Liver (tissue), 9 donors: ENCODE data around the gene DDB1. TPM values are rescaled to one million over a fixed set of nuclear protein-coding genes. Genes with fewer than 3 reads are reported as not detected.

ENCODE experiments used
- DNase-seq: peaks from one replicate; pipeline ENCODE4 v3.0.0-alpha.2; 2017; ENCODE audit warnings: low spot score
- H3K27ac ChIP-seq, 2 donors: one replicate each; pipeline ENCODE4 v1.7.0; 2013; ENCODE audit warnings: inconsistent platforms in 2 of 2, low read length in 2 of 2, control low read depth in 1 of 2, low read depth in 1 of 2, mild to moderate bottlenecking in 1 of 2
- H3K27me3 ChIP-seq, 4 donors: one replicate each; pipeline versions ENCODE4 v1.6.1 to v1.7.0; 2013; ENCODE audit warnings: low read length in 3 of 4, inconsistent platforms in 1 of 4, mild to moderate bottlenecking in 1 of 4, moderate library complexity in 1 of 4; ENCODE audit not compliant: control insufficient read depth in 4 of 4, insufficient read depth in 4 of 4
- H3K36me3 ChIP-seq, 4 donors: one replicate each; pipeline versions ENCODE4 v1.6.1 to v1.7.0; 2013; ENCODE audit warnings: low read length in 3 of 4, mild to moderate bottlenecking in 3 of 4, low read depth in 1 of 4, moderate library complexity in 1 of 4; ENCODE audit not compliant: control insufficient read depth in 4 of 4, insufficient read depth in 3 of 4
- H3K4me1 ChIP-seq, 4 donors: one replicate each; pipeline versions ENCODE4 v1.6.1 to v1.7.0; 2013; ENCODE audit warnings: low read length in 3 of 4, mild to moderate bottlenecking in 3 of 4, moderate library complexity in 1 of 4; ENCODE audit not compliant: control insufficient read depth in 4 of 4, insufficient read depth in 4 of 4
- H3K4me3 ChIP-seq, 3 donors: one replicate each; pipeline versions ENCODE4 v1.6.1 to v1.7.0; 2013; ENCODE audit warnings: low read length in 3 of 3, control low read depth in 1 of 3, low read depth in 1 of 3, mild to moderate bottlenecking in 1 of 3
- H3K9ac ChIP-seq, 2 donors: one replicate each; pipeline ENCODE4 v1.7.0; 2013; ENCODE audit warnings: low read length in 2 of 2, mild to moderate bottlenecking in 2 of 2, moderate library complexity in 2 of 2, control low read depth in 1 of 2, low read depth in 1 of 2
- H3K9me3 ChIP-seq, 4 donors: one replicate each; pipeline versions ENCODE4 v1.6.1 to v1.7.0; 2013; ENCODE audit warnings: low read length in 3 of 4; ENCODE audit not compliant: control insufficient read depth in 4 of 4
- ATF3 ChIP-seq: IDR thresholded peaks from 2 replicates; pipeline ENCODE4 v1.6.1; 2016; ENCODE audit warnings: antibody characterized with exemption
- EGR1 ChIP-seq, 2 donors: IDR thresholded peaks; 2 replicates each; pipeline ENCODE4 v1.6.1; 2016 to 2018; ENCODE audit warnings: antibody characterized with exemption in 2 of 2, low read depth in 2 of 2
- FOXA1 ChIP-seq: IDR thresholded peaks from 2 replicates; pipeline ENCODE4 v1.6.1; 2016; ENCODE audit warnings: antibody characterized with exemption
- FOXA2 ChIP-seq: IDR thresholded peaks from 2 replicates; pipeline ENCODE4 v1.6.1; 2016; ENCODE audit warnings: antibody characterized with exemption
- HNF4A ChIP-seq, 2 donors: conservative IDR thresholded peaks; 2 replicates each; pipeline ENCODE4 v1.6.1; 2016; ENCODE audit warnings: antibody characterized with exemption in 2 of 2, mild to moderate bottlenecking in 2 of 2
- JUND ChIP-seq, 2 donors: IDR thresholded peaks; 2 replicates each; pipeline ENCODE4 v1.6.1; 2016; ENCODE audit warnings: antibody characterized with exemption in 2 of 2
- NR2F2 ChIP-seq: IDR thresholded peaks from 2 replicates; pipeline ENCODE4 v1.6.1; 2016; ENCODE audit warnings: antibody characterized with exemption
- RAD21 ChIP-seq, 2 donors: IDR thresholded peaks; 2 replicates each; pipeline ENCODE4 v1.6.1; 2016; ENCODE audit warnings: antibody characterized with exemption in 2 of 2, mild to moderate bottlenecking in 2 of 2
- REST ChIP-seq: IDR thresholded peaks from 2 replicates; pipeline ENCODE4 v1.6.1; 2016; ENCODE audit warnings: antibody characterized with exemption, mild to moderate bottlenecking
- RXRA ChIP-seq, 2 donors: IDR thresholded peaks; 2 replicates each; pipeline ENCODE4 v1.6.1; 2017 to 2018; ENCODE audit warnings: antibody characterized with exemption in 2 of 2, mild to moderate bottlenecking in 1 of 2
- SP1 ChIP-seq: IDR thresholded peaks from 2 replicates; pipeline ENCODE4 v1.6.1; 2018; ENCODE audit warnings: antibody characterized with exemption, mild to moderate bottlenecking
- YY1 ChIP-seq: IDR thresholded peaks from 2 replicates; pipeline ENCODE4 v1.6.1; 2016; ENCODE audit warnings: antibody characterized with exemption, mild to moderate bottlenecking
- ZBTB33 ChIP-seq: IDR thresholded peaks from 2 replicates; pipeline ENCODE4 v1.6.1; 2016; ENCODE audit warnings: antibody characterized with exemption
- WGBS: extraction: QIAGEN DNeasy Blood & Tissue Kit; methylation state at CpG from one replicate; pipeline ENCODE4 v1.1.7; 2013; 5-methylcytosine and 5-hydroxymethylcytosine counted together
- polyA plus RNA-seq, 2 donors: library from polyadenylated mRNA; stranded (reverse) in 1 of 2; unstranded in 1 of 2; fragments of 200-250 nt in 1 of 2; fragments of >200 nt in 1 of 2; fragmentation: Nextera tagmentation in 1 of 2; extraction: Ambion mirVana in 1 of 2; gene quantifications; one replicate each; pipeline versions ENCODE4 v1.2.1 to v1.2.3, GENCODE V29; 2013 to 2015
- total RNA-seq, 2 donors: library from RNA; depleted of rRNA; stranded (reverse); fragments of >200 nt; gene quantifications; one replicate each; pipeline ENCODE4 v1.2.3, GENCODE V29; 2014
- TF ChIP-seq, protein P1 (sequence below): fragments of 150-350 bp; IDR thresholded peaks from 2 replicates; pipeline ENCODE4 v1.5.1; 2017; ENCODE audit warnings: improper control_type of control experiment, low read depth, low read length; ENCODE audit not compliant: missing input control
- TF ChIP-seq, protein P2 (sequence below): IDR thresholded peaks from 2 replicates; pipeline ENCODE4 v1.6.1; 2016; ENCODE audit warnings: antibody characterized with exemption
- donor health status: healthy.
- donor health status: healthy.
- donor health status: healthy.
- donor health status: healthy.
- donor health status: healthy.

Gene DDB1
- total and polyA plus RNA-seq, 4 donors, result 37.5 to 146 (median 88.9) TPM

GRCh38 chr11:61267437-61267841 is 65.5 kb downstream of the DDB1 start (continued):
- TF ChIP-seq, protein P1, sequence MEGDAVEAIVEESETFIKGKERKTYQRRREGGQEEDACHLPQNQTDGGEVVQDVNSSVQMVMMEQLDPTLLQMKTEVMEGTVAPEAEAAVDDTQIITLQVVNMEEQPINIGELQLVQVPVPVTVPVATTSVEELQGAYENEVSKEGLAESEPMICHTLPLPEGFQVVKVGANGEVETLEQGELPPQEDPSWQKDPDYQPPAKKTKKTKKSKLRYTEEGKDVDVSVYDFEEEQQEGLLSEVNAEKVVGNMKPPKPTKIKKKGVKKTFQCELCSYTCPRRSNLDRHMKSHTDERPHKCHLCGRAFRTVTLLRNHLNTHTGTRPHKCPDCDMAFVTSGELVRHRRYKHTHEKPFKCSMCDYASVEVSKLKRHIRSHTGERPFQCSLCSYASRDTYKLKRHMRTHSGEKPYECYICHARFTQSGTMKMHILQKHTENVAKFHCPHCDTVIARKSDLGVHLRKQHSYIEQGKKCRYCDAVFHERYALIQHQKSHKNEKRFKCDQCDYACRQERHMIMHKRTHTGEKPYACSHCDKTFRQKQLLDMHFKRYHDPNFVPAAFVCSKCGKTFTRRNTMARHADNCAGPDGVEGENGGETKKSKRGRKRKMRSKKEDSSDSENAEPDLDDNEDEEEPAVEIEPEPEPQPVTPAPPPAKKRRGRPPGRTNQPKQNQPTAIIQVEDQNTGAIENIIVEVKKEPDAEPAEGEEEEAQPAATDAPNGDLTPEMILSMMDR, result no peak
- TF ChIP-seq ATF3 (no peak), SP1 (peak; percentile 76)

- no peak for DNase-seq
- Histone ChIP-seq H3K9ac (no peak overlapping the region), H3K27ac (peak overlapping the region in 1 of 2 donors; percentile 33), H3K4me3 (no peak overlapping the region), H3K4me1 (peaks cover 5 to 18% (median 12%) of the 10 kb centered on the region in 4 donors), H3K27me3 (no peaks in the 10 kb centered on the region), H3K36me3 (no peaks in the 10 kb centered on the region), H3K9me3 (no peaks in the 10 kb centered on the region)
- 89% methylated on average over 4 of the region's 4 CpGs for WGBS
- no peak for TF ChIP-seq ZBTB33
- TF ChIP-seq EGR1 (IDR thresholded peaks at IDR 0.05; ENCODE audit: low read depth in 2 of 2), result no peak
- TF ChIP-seq YY1, result no peak
- no peak for TF ChIP-seq SP1
- no peak for TF ChIP-seq RXRA (IDR thresholded peaks at IDR 0.05)
- no peak for TF ChIP-seq JUND (IDR thresholded peaks at IDR 0.05)
- TF ChIP-seq HNF4A (conservative IDR thresholded peaks at IDR 0.05), result no peak
- TF ChIP-seq, protein P2, sequence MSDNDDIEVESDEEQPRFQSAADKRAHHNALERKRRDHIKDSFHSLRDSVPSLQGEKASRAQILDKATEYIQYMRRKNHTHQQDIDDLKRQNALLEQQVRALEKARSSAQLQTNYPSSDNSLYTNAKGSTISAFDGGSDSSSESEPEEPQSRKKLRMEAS, result no peak
- no peak for TF ChIP-seq FOXA2
- TF ChIP-seq FOXA1, result no peak
- TF ChIP-seq, protein P1, result no peak
- TF ChIP-seq REST, result no peak
- TF ChIP-seq RAD21 (IDR thresholded peaks at IDR 0.05), result no peak
- TF ChIP-seq NR2F2, result no peak
These were observed 66.3 kb downstream of the DDB1 start for GRCh38 chr11:61266602-61267001.
